ENCODE measurements around the gene RPS29. TPM values are rescaled to one million over a fixed set of nuclear protein-coding genes. Genes with fewer than 3 reads are reported as not detected.
A peak's percentile ranks its signal among the peaks of the same experiment; 100 is the strongest.
"Not testable (repeated sequence)": the region's sequence is repeated elsewhere in the genome, so short reads cannot be mapped to it uniquely, and the experiment has no call there.

The RPS29 gene
- 1,000 to 10,000 TPM; 3,167 to 5,182 (median 4,295) TPM for polyA plus RNA-seq

GRCh38 chr14:49585803-49586672, at the start of gene RPS29:
Gene RPS29 (minus strand): TSS chr14:49586380. CDS start chr14:49586346, 34 bp downstream.
- WGBS, 3 donors = 0% methylated on average over 54 of the region's 55 CpGs
- H3K27ac ChIP-seq (ENCODE audit: low read depth, low read length) = peak within 1 kb of the TSS; percentile 28

- H3K27ac ChIP-seq (ENCODE audit: low read depth, low read length) = peak within 1 kb of the TSS; percentile 65
- 0 to 1% (median 1%) methylated on average over 71 to 80 of the region's 80 CpGs for WGBS, 3 donors
Observed at GRCh38 chr14:49634547-49635334, 48.6 kb upstream of the RPS29 start, which contains the start of gene DNAAF2. Gene DNAAF2 (minus strand): TSS chr14:49635244. CDS start chr14:49635149, 95 bp downstream.

GRCh38 chr14:49633640-49634546, 47.7 kb upstream of the RPS29 start:
- WGBS, 3 donors = 0 to 1% (median 1%) methylated on average over 91 to 101 of the region's 101 CpGs
- peak overlapping the region; percentile 65 for H3K27ac ChIP-seq (ENCODE audit: low read depth, low read length)

- H3K27ac ChIP-seq (ENCODE audit: low read depth, low read length) = no peak overlapping the region
- 54 to 77% (median 77%) methylated on average over 6 of the region's 6 CpGs for WGBS, 3 donors
Observed at GRCh38 chr14:49623941-49624839, 38.0 kb upstream of the RPS29 start.

- no peak overlapping the region for H3K27ac ChIP-seq (ENCODE audit: low read depth, low read length)
- 37 to 52% (median 40%) methylated on average over 3 of the region's 3 CpGs for WGBS, 3 donors
Observed at GRCh38 chr14:49623387-49623786, 37.2 kb upstream of the RPS29 start.

- 19 to 66% (median 56%) methylated on average over 3 of the region's 3 CpGs for WGBS, 3 donors
- no peak overlapping the region for H3K27ac ChIP-seq (ENCODE audit: low read depth, low read length)
Observed at GRCh38 chr14:49622022-49622607, 35.9 kb upstream of the RPS29 start.

GRCh38 chr14:49621114-49621881, 35.1 kb upstream of the RPS29 start:
- 2 to 4% (median 3%) methylated on average over 60 to 65 of the region's 65 CpGs for WGBS, 3 donors
- H3K27ac ChIP-seq (ENCODE audit: low read depth, low read length) = peak overlapping the region; percentile 69

GRCh38 chr14:49620182-49621113, 34.3 kb upstream of the RPS29 start, which contains the start of the genes MGAT2 and RPL36AL:
Gene MGAT2 (plus strand): TSS chr14:49620799. CDS start chr14:49621269, 470 bp downstream.
Gene RPL36AL (minus strand): TSS chr14:49620626. CDS start chr14:49619104, 1,522 bp downstream.
- peak within 1 kb of the TSS; percentile 69 for H3K27ac ChIP-seq (ENCODE audit: low read depth, low read length)
- WGBS, 3 donors = 0 to 1% (median 0%) methylated on average over 82 to 85 of the region's 85 CpGs

- no peak overlapping the region for H3K27ac ChIP-seq (ENCODE audit: low read depth, low read length)
- 1% methylated on average over 11 of the region's 11 CpGs for WGBS, 3 donors
Observed at GRCh38 chr14:49619730-49620129, 33.5 kb upstream of the RPS29 start.

GRCh38 chr14:49619273-49619672, 33.1 kb upstream of the RPS29 start:
- H3K27ac ChIP-seq (ENCODE audit: low read depth, low read length) = not testable (repeated sequence)
- WGBS, 3 donors = 38 to 82% (median 64%) methylated on average over 19 of the region's 19 CpGs

GRCh38 chr14:49617852-49618519, 31.8 kb upstream of the RPS29 start:
- H3K27ac ChIP-seq (ENCODE audit: low read depth, low read length) = no peak overlapping the region
- WGBS, 3 donors = 78 to 83% (median 80%) methylated on average over 6 of the region's 6 CpGs

- 81 to 89% (median 87%) methylated on average over 6 of the region's 6 CpGs for WGBS, 3 donors
- H3K27ac ChIP-seq (ENCODE audit: low read depth, low read length) = no peak overlapping the region
Observed at GRCh38 chr14:49615776-49616175, 29.6 kb upstream of the RPS29 start.

- no peak overlapping the region for H3K27ac ChIP-seq (ENCODE audit: low read depth, low read length)
- WGBS, 3 donors = 92 to 98% (median 94%) methylated on average over 2 of the region's 2 CpGs
Observed at GRCh38 chr14:49614196-49614595, 28.0 kb upstream of the RPS29 start.

- 90 to 93% (median 92%) methylated on average over 8 of the region's 8 CpGs for WGBS, 3 donors
- H3K27ac ChIP-seq (ENCODE audit: low read depth, low read length) = no peak overlapping the region
Observed at GRCh38 chr14:49612671-49613070, 26.5 kb upstream of the RPS29 start.

- WGBS, 3 donors = 91 to 94% (median 93%) methylated on average over 4 of the region's 4 CpGs
- no peak overlapping the region for H3K27ac ChIP-seq (ENCODE audit: low read depth, low read length)
Observed at GRCh38 chr14:49612251-49612650, 26.1 kb upstream of the RPS29 start.
